ENCODE measurements around the gene TTC28. TPM values are rescaled to one million over a fixed set of nuclear protein-coding genes. Genes with fewer than 3 reads are reported as not detected.

The TTC28 gene
- total and polyA plus RNA-seq, 2 donors (not counting 3 experiments of a cell fraction or from before 2014, with no cell fraction given): 16.5 to 51.1 TPM

GRCh38 chr22:28128827-28129226, 550.8 kb downstream of the TTC28 start:
- H3K9me3 ChIP-seq (replicated peaks; ENCODE audit: control insufficient read depth, insufficient read depth, low read length): no peaks in the 10 kb centered on the region
- H3K4me1 ChIP-seq (ENCODE audit: control insufficient read depth, extremely low read depth, insufficient read depth, low read length): no peaks in the 10 kb centered on the region
- H3K27ac ChIP-seq (ENCODE audit: insufficient read depth, low read depth, low read length): no peak overlapping the region
- no peaks in the 10 kb centered on the region for H4K20me1 ChIP-seq (replicated peaks; ENCODE audit: control insufficient read depth, extremely low read depth, insufficient read depth, low read length)
- dilution Hi-C loops (cut with MboI; ENCODE audit: extremely low pct_ligation_motif_present, low sequenced_read_pairs): no loop called here
- BruUV-seq (replicated peaks): no TSS peak
- TF ChIP-seq GATA2 (IDR thresholded peaks at IDR 0.05; ENCODE audit: insufficient read depth, insufficient read length, low read depth, low read length): no peak
- no peak for TF ChIP-seq POLR2AphosphoS5 (IDR thresholded peaks at IDR 0.05; ENCODE audit: insufficient read depth, low read depth, low read length)
- TF ChIP-seq EZH2 (IDR thresholded peaks at IDR 0.05; ENCODE audit: borderline replicate concordance, low read depth, low read length, severe bottlenecking): no peak
- TF ChIP-seq FOS (IDR thresholded peaks at IDR 0.05; ENCODE audit: borderline replicate concordance, insufficient read depth, low read length): no peak
- no peak for TF ChIP-seq MYC (IDR thresholded peaks at IDR 0.05; ENCODE audit: low read depth, low read length)
- no peak for TF ChIP-seq JUN (IDR thresholded peaks at IDR 0.05; ENCODE audit: borderline replicate concordance, insufficient read depth, insufficient read length, low read depth)
- no peak for TF ChIP-seq POLR2A (IDR thresholded peaks at IDR 0.05; ENCODE audit: low read depth, low read length)
- TF ChIP-seq CTCF (IDR thresholded peaks at IDR 0.05; ENCODE audit: extremely low read depth in 1 of 2, insufficient read depth in 1 of 2, low read depth in 1 of 2, low read length in 2 of 2): no peak
- DNase-seq (ENCODE audit: low read depth, low spot score) (no peak), FAIRE-seq (no peak)
- no peak overlapping the region for H3K4me3 ChIP-seq (replicated peaks in 1 of 3; ENCODE audit: insufficient read depth in 1 of 3, low read depth in 1 of 3, low read length in 3 of 3)
- ChIA-PET POLR2A (no interaction called here), CTCF (interaction anchor here (1.2 to 2.4 kb wide), 2 partner anchors 11 to 19 kb away, joined by 3 to 7 read pairs; no protein-coding TSS in a partner anchor)
- intact Hi-C loops (cut with micrococcal nuclease): no loop called here
- H3K9ac ChIP-seq (replicated peaks; ENCODE audit: extremely low read depth, insufficient read depth, low read length): no peak overlapping the region
- H2AFZ ChIP-seq (ENCODE audit: low read depth, low read length): no peak overlapping the region
- H3K79me2 ChIP-seq (ENCODE audit: control insufficient read depth, insufficient read depth, low read length): no peaks in the 10 kb centered on the region
- no peaks in the 10 kb centered on the region for H3K27me3 ChIP-seq (ENCODE audit: control insufficient read depth in 2 of 2, insufficient read depth in 2 of 2, low read length in 2 of 2)
- H3K36me3 ChIP-seq (ENCODE audit: control insufficient read depth in 2 of 2, extremely low read depth in 1 of 2, insufficient read depth in 2 of 2, low read length in 2 of 2): no peaks in the 10 kb centered on the region
- H3K4me2 ChIP-seq (ENCODE audit: insufficient read depth, low read length): no peak overlapping the region
- H3K9me1 ChIP-seq (replicated peaks; ENCODE audit: control insufficient read depth, extremely low read depth, insufficient read depth, low read length): no peaks in the 10 kb centered on the region

All from endothelial cell of umbilical vein (primary cell).